ENCODE results near the gene ELMO1. TPM values are rescaled to one million over a fixed set of nuclear protein-coding genes. Genes with fewer than 3 reads are reported as not detected.
A peak's percentile ranks its signal among the peaks of the same experiment; 100 is the strongest.

The ELMO1 gene
- total and polyA plus RNA-seq, 10 of the 15 experiments (the other 5 are each of a cell fraction or from before 2014, with no cell fraction given): 22.6 to 85.9 (median 56.6) TPM

GRCh38 chr7:36951257-36951697 lies 497.4 kb downstream of the ELMO1 start (continued):
- TF ChIP-seq IRF5 (IDR thresholded peaks at IDR 0.05; ENCODE audit: borderline replicate concordance) (no peak), ETV6 (conservative IDR thresholded peaks at IDR 0.05 in 1 of 2, IDR thresholded peaks at IDR 0.05 in 1 of 2; ENCODE audit: borderline replicate concordance in 1 of 2, low read depth in 1 of 2) (peak in 1 of 2 experiments; percentile 82; a peak in 2 of 4 replicates), MTA2 (IDR thresholded peaks at IDR 0.05; ENCODE audit: low read depth) (peak; percentile 98), ZBTB40 (IDR thresholded peaks at IDR 0.05; ENCODE audit: borderline replicate concordance) (no peak; the same call in 1 of the 2 replicates), RBBP5 (conservative IDR thresholded peaks at IDR 0.05) (no peak), HCFC1 (IDR thresholded peaks at IDR 0.05; ENCODE audit: low read length) (no peak), TARDBP (IDR thresholded peaks at IDR 0.05; ENCODE audit: borderline replicate concordance) (no peak), CBFB (IDR thresholded peaks at IDR 0.05; ENCODE audit: low read depth) (peak; percentile 87), BHLHE40 (IDR thresholded peaks at IDR 0.05; ENCODE audit: borderline replicate concordance in 1 of 2, low read depth in 2 of 2, low read length in 1 of 2) (peak; percentile 47 to 67; a peak in 1 of 4 replicates), WRNIP1 (IDR thresholded peaks at IDR 0.05; ENCODE audit: borderline replicate concordance, low read depth, low read length) (no peak), ZNF217 (IDR thresholded peaks at IDR 0.05) (peak; percentile 90; the same call in 1 of the 2 replicates), HDAC6 (IDR thresholded peaks at IDR 0.05; ENCODE audit: unreplicated experiment) (no peak), MAX (IDR thresholded peaks at IDR 0.05; ENCODE audit: low read depth, low read length) (no peak), FOS (IDR thresholded peaks at IDR 0.05; ENCODE audit: borderline replicate concordance, extremely low read depth, insufficient read length) (no peak), JUND (IDR thresholded peaks at IDR 0.05; ENCODE audit: low read depth, low read length) (peak; percentile 94), PRDM15 (CRISPR knock-in tag; IDR thresholded peaks at IDR 0.05) (no peak), BACH1 (IDR thresholded peaks at IDR 0.05; ENCODE audit: borderline replicate concordance) (peak; percentile 96), MYC (IDR thresholded peaks at IDR 0.05; ENCODE audit: insufficient read depth, insufficient read length, insufficient replicate concordance, low read length, severe bottlenecking) (no peak)

Measured in GM12878 (cell line).